Calu3 (cell line): ENCODE results near the gene PLA1A. TPM values are rescaled to one million over a fixed set of nuclear protein-coding genes. Genes with fewer than 3 reads are reported as not detected.

Experiments used
- BruUV-seq: library from RNA; stranded (reverse); fragments of 400-500 nt; replicated peaks from 2 replicates; lab custom pipeline; 2021; lab: Mats Ljungman, UMichigan
- CTCF ChIA-PET: fragments of 300-600 bp; sonication (Branson Sonifier 250); formaldehyde crosslinking; loops from one replicate; lab custom pipeline; 2022; ENCODE audit warnings: antibody characterized with exemption; lab: Charles Lee
- DNase-seq: peaks from one replicate; pipeline ENCODE4 v3.0.0; 2022
- H3K27ac Mint-ChIP-seq: one replicate; pipeline ENCODE4 v1.8.0; 2022; ENCODE audit warnings: mixed read lengths; ENCODE audit not compliant: unreplicated experiment
- H3K27me3 Mint-ChIP-seq: one replicate; pipeline ENCODE4 v1.8.0; 2022; ENCODE audit warnings: mixed read lengths; ENCODE audit not compliant: unreplicated experiment
- H3K36me3 Mint-ChIP-seq: one replicate; pipeline ENCODE4 v1.8.0; 2022; ENCODE audit warnings: mild to moderate bottlenecking, moderate library complexity, mixed read lengths; ENCODE audit not compliant: insufficient read depth, unreplicated experiment
- H3K4me1 Mint-ChIP-seq: one replicate; pipeline ENCODE4 v1.8.0; 2022; ENCODE audit warnings: mild to moderate bottlenecking, low read depth, mixed read lengths; ENCODE audit not compliant: unreplicated experiment
- H3K4me3 Mint-ChIP-seq: one replicate; pipeline ENCODE4 v1.8.0; 2022; ENCODE audit warnings: mild to moderate bottlenecking, low read depth, moderate library complexity, mixed read lengths; ENCODE audit not compliant: unreplicated experiment
- H3K9me3 Mint-ChIP-seq: one replicate; pipeline ENCODE4 v1.8.0; 2022; ENCODE audit warnings: low read depth, mixed read lengths; ENCODE audit not compliant: unreplicated experiment
- CTCF ChIP-seq: fragments of 200-600 bp; IDR thresholded peaks from one replicate; pipeline ENCODE4 v1.8.0; 2022; ENCODE audit warnings: antibody characterized with exemption; ENCODE audit not compliant: unreplicated experiment
- intact Hi-C: fragments of 100-400 bp; cut with micrococcal nuclease; formaldehyde crosslinking; loops from one replicate; pipeline ENCODE4 v1.10.0; 2022; ENCODE audit not compliant: unreplicated experiment
- total RNA-seq: library from RNA; stranded (reverse); gene quantifications from 2 replicates; pipeline ENCODE4 v1.2.3, GENCODE V29; 2022

PLA1A gene
- total RNA-seq, 1 experiment from 2014 or later, result 0.99 TPM

GRCh38 chr3:119616056-119616455 is 18.4 kb downstream of the PLA1A start:
- Mint-ChIP-seq H3K27me3 (peaks cover 18% of the 10 kb centered on the region), H3K9me3 (no peaks in the 10 kb centered on the region), H3K4me1 (peaks cover 8% of the 10 kb centered on the region), H3K27ac (no peak overlapping the region), H3K4me3 (no peak overlapping the region), H3K36me3 (no peaks in the 10 kb centered on the region)
- no peak for TF ChIP-seq CTCF
- intact Hi-C loops, result no loop called here
- no peak for DNase-seq
- no TSS peak for BruUV-seq
- CTCF ChIA-PET, result no interaction called here

- intact Hi-C loops, result no loop called here
- H3K36me3 Mint-ChIP-seq, result no peaks in the 10 kb centered on the region
- no peak overlapping the region for H3K4me3 Mint-ChIP-seq
- CTCF ChIA-PET, result interaction anchor here (0.5 kb wide), 1 partner anchor 734 kb away, joined by 5 read pairs; no protein-coding TSS in a partner anchor
- DNase-seq, result no peak
- H3K4me1 Mint-ChIP-seq, result peaks cover 8% of the 10 kb centered on the region
- no peak overlapping the region for H3K27ac Mint-ChIP-seq
- H3K27me3 Mint-ChIP-seq, result peaks cover 7% of the 10 kb centered on the region
- BruUV-seq, result no TSS peak
- H3K9me3 Mint-ChIP-seq, result no peaks in the 10 kb centered on the region
- no peak for TF ChIP-seq CTCF
Measured at GRCh38 chr3:119619094-119619493, 21.4 kb downstream of the PLA1A start.

- Mint-ChIP-seq H3K27ac (no peak overlapping the region), H3K27me3 (peaks cover 19% of the 10 kb centered on the region), H3K4me1 (peaks cover 8% of the 10 kb centered on the region), H3K36me3 (peaks cover 4% of the 10 kb centered on the region), H3K9me3 (no peaks in the 10 kb centered on the region), H3K4me3 (no peak overlapping the region)
- BruUV-seq, result no TSS peak
- CTCF ChIA-PET, result no interaction called here
- no peak for DNase-seq
- no peak for TF ChIP-seq CTCF
- intact Hi-C loops, result no loop called here
Measured at GRCh38 chr3:119620899-119621298, 23.2 kb downstream of the PLA1A start.

GRCh38 chr3:119624002-119624720 is 26.5 kb downstream of the PLA1A start:
- peaks cover 4% of the 10 kb centered on the region for H3K36me3 Mint-ChIP-seq
- no peaks in the 10 kb centered on the region for H3K9me3 Mint-ChIP-seq
- no peak overlapping the region for H3K27ac Mint-ChIP-seq
- no peak for DNase-seq
- H3K27me3 Mint-ChIP-seq, result peaks cover 22% of the 10 kb centered on the region
- no peak overlapping the region for H3K4me3 Mint-ChIP-seq
- BruUV-seq, result no TSS peak
- H3K4me1 Mint-ChIP-seq, result peaks cover 8% of the 10 kb centered on the region
- no peak for TF ChIP-seq CTCF
- intact Hi-C loops, result no loop called here
- CTCF ChIA-PET, result no interaction called here
